ENCODE results near the gene CHML.

Gene CHML

DNA sequence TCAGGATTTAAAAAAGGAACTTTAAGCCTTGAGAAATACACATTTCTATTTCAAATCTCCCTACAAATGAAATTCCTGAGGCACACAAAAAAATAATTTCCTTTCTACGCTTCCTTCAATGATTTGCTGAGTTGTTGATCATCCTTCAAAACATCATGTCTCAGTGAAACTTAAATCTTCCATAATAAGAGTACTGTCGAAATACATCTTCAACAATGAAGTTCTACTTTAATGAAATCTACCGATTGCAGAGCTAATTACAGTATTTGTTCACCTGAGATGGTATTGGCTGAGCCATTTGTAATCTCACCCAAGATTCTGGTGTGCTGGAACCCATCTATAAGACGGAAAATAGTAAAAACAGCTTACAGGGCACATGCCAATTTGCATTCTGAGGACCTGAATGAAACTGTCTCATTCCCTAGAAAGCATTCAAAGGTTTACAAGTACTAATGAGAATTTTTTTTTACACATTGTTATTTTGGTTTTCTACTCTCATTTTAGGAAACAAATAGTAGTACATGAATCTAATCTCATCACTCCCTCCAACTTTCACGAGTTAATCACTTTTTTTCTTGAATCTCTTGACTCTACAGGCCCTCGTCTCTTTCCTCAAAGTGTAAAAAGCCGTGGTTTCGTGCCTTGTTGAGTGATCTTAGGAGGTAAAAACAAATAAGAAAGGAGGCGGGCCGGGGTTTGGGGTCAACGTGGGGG, 1.1 kb downstream of the CHML start:
- TF ChIP-seq, protein P1, sequence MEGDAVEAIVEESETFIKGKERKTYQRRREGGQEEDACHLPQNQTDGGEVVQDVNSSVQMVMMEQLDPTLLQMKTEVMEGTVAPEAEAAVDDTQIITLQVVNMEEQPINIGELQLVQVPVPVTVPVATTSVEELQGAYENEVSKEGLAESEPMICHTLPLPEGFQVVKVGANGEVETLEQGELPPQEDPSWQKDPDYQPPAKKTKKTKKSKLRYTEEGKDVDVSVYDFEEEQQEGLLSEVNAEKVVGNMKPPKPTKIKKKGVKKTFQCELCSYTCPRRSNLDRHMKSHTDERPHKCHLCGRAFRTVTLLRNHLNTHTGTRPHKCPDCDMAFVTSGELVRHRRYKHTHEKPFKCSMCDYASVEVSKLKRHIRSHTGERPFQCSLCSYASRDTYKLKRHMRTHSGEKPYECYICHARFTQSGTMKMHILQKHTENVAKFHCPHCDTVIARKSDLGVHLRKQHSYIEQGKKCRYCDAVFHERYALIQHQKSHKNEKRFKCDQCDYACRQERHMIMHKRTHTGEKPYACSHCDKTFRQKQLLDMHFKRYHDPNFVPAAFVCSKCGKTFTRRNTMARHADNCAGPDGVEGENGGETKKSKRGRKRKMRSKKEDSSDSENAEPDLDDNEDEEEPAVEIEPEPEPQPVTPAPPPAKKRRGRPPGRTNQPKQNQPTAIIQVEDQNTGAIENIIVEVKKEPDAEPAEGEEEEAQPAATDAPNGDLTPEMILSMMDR (conservative IDR thresholded peaks at IDR 0.05; ENCODE audit: low read depth, low read length) = no peak
- peak overlapping the region; percentile 95 for H3K4me3 ChIP-seq (ENCODE audit: low read length)
- DNase-seq (ENCODE audit: low read depth) = no peak

DNA sequence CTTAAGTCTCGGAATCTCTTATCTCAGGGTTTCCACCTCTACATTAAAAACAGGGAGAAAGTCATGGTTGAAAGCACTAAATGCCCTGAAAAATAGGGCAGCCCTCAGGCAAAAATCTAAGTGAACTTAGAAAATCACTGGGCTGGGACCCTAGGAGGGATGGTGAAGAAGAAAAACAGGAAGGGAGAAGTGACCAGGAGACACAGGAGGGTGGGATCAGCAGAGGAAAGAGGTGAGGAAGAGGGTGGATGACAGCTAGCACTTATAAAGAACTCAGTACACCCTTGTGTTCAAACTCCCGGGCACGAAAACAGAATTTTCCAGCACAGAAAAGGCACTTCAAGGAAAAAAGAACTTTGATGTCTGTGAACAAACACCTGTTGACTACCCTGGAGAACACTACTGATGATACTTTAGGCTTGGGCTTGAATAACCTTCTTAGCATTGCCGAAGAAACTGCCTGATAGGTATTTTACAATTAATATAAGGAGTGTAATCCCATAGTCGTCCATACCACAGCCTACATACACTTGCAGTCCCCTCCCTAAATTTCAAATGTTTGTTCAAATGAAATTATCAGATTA, 2.0 kb downstream of the CHML start:
- H3K4me3 ChIP-seq (ENCODE audit: low read length) = peak overlapping the region; percentile 95
- no peak for DNase-seq (ENCODE audit: low read depth)
- TF ChIP-seq, protein P1 (conservative IDR thresholded peaks at IDR 0.05; ENCODE audit: low read depth, low read length) = no peak

DNA sequence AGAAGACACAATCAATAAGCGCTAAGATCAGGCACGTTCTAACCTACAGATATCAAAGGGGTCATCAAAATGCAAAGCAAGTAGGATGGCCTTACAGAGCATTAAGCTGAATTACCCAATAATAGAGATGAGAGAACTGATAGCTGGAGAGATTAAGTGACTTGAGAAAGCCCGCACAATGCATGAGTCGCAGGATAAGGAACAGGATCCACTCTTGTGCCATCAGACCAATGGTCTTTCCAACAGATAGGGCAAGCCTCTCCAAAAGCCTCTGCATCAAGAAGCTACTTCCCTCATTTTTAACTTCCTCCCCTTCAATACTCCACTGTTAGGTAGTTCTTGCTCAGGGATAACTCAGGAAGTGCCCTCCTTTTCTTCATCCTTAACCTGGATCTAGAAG, 2.6 kb downstream of the CHML start:
- TF ChIP-seq, protein P1 (conservative IDR thresholded peaks at IDR 0.05; ENCODE audit: low read depth, low read length) = no peak
- H3K4me3 ChIP-seq (ENCODE audit: low read length) = peak overlapping the region; percentile 95
- no peak for DNase-seq (ENCODE audit: low read depth)

DNA sequence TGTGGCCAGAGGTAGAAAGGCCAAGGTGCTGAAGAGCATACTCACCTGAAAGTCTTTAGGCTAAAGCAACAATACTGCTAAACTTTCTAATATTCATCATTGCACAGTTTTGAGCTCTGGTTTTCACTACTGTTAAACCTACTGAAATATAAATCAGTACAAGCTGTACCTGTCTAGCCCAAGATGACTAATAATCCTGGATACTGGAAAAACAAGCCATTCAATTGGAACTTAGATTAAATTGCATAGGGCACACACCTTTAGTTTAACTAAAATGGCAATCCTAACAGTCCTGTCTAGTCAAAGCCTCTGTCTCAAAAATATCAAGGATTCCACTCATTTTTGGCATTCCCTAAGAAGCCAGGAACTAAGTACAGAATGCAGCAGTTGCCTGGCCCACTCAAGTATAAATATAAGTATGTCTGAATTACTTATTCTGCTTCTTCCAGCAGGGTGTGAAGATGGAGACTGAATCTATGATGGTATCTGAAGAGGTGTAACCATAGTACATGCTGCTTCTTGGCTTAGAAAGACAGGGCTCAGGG, 3.1 kb downstream of the CHML start:
- TF ChIP-seq, protein P1 (conservative IDR thresholded peaks at IDR 0.05; ENCODE audit: low read depth, low read length) = no peak
- no peak for DNase-seq (ENCODE audit: low read depth)
- H3K4me3 ChIP-seq (ENCODE audit: low read length) = peak overlapping the region; percentile 95

DNA sequence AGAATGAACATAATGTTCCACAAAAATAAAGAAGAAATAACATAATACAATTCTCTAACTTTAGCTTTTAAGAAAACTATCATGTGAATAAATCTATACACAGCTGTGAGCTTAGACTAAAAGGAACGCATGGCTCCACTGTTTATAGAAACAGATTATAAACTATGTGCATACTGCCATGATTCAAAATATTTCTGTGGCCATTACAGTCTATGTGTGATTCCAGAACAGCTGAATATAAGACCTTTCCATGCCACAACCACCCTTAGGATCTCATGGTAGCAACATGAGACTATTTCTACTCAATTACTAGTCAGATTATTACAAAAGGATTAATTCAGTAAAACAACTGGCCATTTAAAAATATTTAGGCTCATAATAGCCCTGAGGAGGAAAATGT, 3.9 kb downstream of the CHML start:
- H3K4me3 ChIP-seq (ENCODE audit: low read length) = no peak overlapping the region
- no peak for DNase-seq (ENCODE audit: low read depth)
- TF ChIP-seq, protein P1 (conservative IDR thresholded peaks at IDR 0.05; ENCODE audit: low read depth, low read length) = no peak

DNA sequence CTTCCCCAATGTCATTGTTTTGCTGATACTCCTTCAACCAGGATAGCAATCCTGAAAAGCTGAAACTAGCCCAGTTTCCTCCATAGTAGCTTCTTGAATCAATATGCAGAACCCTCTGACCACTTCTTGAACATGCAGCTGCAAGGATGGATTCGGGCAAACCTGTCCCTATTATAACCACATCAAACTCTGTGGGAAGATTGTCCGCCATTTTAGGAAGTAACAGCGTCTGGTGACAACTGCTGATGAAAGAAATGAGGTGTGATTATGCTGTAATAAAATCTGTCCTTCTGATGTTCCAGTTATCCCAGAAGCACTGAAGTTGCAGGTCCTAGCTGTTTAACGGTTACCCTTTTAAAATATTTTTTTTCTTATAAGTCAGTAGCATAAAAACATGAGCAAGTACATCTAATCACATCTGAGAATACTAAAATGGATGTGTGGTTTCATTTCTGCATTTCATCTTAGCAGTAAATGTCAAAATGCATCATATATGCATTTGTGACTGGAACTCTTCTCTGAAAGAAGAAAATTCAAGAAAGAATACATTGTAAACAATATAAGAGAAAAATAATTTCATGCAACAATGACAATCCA, 4.5 kb downstream of the CHML start:
- no peak for DNase-seq (ENCODE audit: low read depth)
- TF ChIP-seq, protein P1 (conservative IDR thresholded peaks at IDR 0.05; ENCODE audit: low read depth, low read length) = no peak
- no peak overlapping the region for H3K4me3 ChIP-seq (ENCODE audit: low read length)
